Measurements from ENCODE around the gene ELN.

DNA sequence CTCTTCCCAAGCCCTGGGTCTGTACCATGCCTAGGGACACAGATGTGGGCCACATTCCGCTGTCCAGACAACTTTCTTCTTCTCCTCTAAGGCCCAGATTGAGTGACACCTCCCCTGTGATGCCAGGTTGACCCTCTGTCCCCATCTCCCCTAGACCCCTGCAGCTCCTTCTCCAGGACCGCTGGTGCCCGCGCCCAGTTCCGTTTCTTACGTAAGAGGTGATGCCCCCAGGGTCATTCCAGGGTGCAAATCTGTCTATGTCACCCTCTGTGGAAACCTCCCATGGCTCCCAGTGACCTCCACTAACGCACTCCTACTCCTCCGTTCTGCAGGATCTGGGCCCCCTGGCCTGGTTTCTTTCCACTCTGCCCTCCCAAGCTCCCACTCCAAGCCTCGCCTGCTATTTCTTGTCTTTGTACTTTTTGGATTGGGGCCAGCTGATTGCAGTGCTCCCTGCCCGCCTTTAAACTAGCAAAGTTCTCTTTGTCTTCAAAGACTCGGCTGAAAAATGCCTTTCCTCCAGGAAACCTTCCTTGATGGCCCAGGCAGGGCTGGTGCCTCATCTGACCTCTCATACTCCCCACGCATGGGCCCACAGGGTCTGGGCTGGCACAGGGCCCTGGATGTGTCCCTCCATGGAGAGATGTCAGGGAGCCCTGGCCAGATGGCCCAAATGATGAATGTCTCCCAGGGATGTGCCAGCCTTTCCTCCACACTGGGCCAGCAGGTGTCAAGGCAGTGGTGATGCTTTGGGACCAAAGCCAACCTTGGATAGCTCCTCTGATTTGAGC is 21.3 kb upstream of the ELN start:
- TF ChIP-seq, protein P1, sequence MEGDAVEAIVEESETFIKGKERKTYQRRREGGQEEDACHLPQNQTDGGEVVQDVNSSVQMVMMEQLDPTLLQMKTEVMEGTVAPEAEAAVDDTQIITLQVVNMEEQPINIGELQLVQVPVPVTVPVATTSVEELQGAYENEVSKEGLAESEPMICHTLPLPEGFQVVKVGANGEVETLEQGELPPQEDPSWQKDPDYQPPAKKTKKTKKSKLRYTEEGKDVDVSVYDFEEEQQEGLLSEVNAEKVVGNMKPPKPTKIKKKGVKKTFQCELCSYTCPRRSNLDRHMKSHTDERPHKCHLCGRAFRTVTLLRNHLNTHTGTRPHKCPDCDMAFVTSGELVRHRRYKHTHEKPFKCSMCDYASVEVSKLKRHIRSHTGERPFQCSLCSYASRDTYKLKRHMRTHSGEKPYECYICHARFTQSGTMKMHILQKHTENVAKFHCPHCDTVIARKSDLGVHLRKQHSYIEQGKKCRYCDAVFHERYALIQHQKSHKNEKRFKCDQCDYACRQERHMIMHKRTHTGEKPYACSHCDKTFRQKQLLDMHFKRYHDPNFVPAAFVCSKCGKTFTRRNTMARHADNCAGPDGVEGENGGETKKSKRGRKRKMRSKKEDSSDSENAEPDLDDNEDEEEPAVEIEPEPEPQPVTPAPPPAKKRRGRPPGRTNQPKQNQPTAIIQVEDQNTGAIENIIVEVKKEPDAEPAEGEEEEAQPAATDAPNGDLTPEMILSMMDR (optimal IDR thresholded peaks at IDR 0.05 in 1 of 3, IDR thresholded peaks at IDR 0.05 in 1 of 3, conservative IDR thresholded peaks at IDR 0.05 in 1 of 3; ENCODE audit: extremely low read depth in 1 of 3, insufficient read depth in 2 of 3, low read length in 3 of 3) = no peak
- TF ChIP-seq EZH2 (IDR thresholded peaks at IDR 0.05; ENCODE audit: low read length) = no peak
